Osteoblast (primary cell): Measurements from ENCODE around the gene SLC25A34. TPM values are rescaled to one million over a fixed set of nuclear protein-coding genes. Genes with fewer than 3 reads are reported as not detected.

Experiments
- DNase-seq: peaks from one replicate; pipeline ENCODE4 v3.0.0; 2011; ENCODE audit warnings: low spot score, mixed read lengths; ENCODE audit not compliant: insufficient read length; ENCODE audit errors: missing footprints
- H2AFZ ChIP-seq: 2 replicates; pipeline ENCODE4 v1.6.0; 2011; ENCODE audit warnings: mild to moderate bottlenecking, low read length
- H3K27ac ChIP-seq: 2 replicates; pipeline ENCODE4 v1.5.1; 2011; ENCODE audit warnings: mild to moderate bottlenecking, low read depth, low read length, moderate library complexity
- H3K27me3 ChIP-seq: 2 replicates; pipeline ENCODE4 v1.6.0; 2012; ENCODE audit warnings: mild to moderate bottlenecking, control low read depth, inconsistent platforms, low read length, moderate library complexity; ENCODE audit not compliant: insufficient read depth
- H3K36me3 ChIP-seq: 2 replicates; pipeline ENCODE4 v1.5.1; 2011; ENCODE audit warnings: mild to moderate bottlenecking, low read length, control low read depth, moderate library complexity; ENCODE audit not compliant: insufficient read depth
- H3K4me1 ChIP-seq: 2 replicates; pipeline ENCODE4 v1.5.1; 2011; ENCODE audit warnings: mild to moderate bottlenecking, low read length, control low read depth, moderate library complexity; ENCODE audit not compliant: insufficient read depth
- H3K4me2 ChIP-seq: 2 replicates; pipeline ENCODE4 v1.6.0; 2011; ENCODE audit warnings: mild to moderate bottlenecking, low read length; ENCODE audit not compliant: insufficient read depth
- H3K4me3 ChIP-seq: fragments of 200-600 bp; sonication (generic); 3 replicates; pipeline ENCODE4 v1.5.1; 2012; ENCODE audit warnings: mild to moderate bottlenecking, low read length, inconsistent platforms; ENCODE audit not compliant: insufficient read depth
- H3K79me2 ChIP-seq: 2 replicates; pipeline ENCODE4 v1.6.0; 2012; ENCODE audit warnings: mild to moderate bottlenecking, low read length, control low read depth, inconsistent platforms; ENCODE audit not compliant: insufficient read depth
- H3K9me3 ChIP-seq: 2 replicates; pipeline ENCODE4 v1.5.1; 2011; ENCODE audit warnings: low read depth, low read length, control low read depth
- H4K20me1 ChIP-seq: 2 replicates; pipeline ENCODE4 v1.6.0; 2012; ENCODE audit warnings: mild to moderate bottlenecking, low read length, control low read depth; ENCODE audit not compliant: insufficient read depth
- CTCF ChIP-seq: IDR thresholded peaks from 2 replicates; pipeline ENCODE4 v1.5.1; 2011; ENCODE audit warnings: mild to moderate bottlenecking, low read depth, low read length, moderate library complexity; ENCODE audit errors: extremely low read depth
- total RNA-seq: library from RNA; depleted of rRNA; stranded (reverse); fragments of >200 nt; gene quantifications from 2 replicates; pipeline ENCODE4 v1.2.3, GENCODE V29; 2012

The SLC25A34 gene
- total RNA-seq, 1 donor: 1.4 TPM

- H3K9me3 ChIP-seq: no peaks in the 10 kb centered on the region
- H3K36me3 ChIP-seq: peaks cover 8% of the 10 kb centered on the region
- TF ChIP-seq CTCF: no peak
- no peak overlapping the region for H3K4me3 ChIP-seq
- H3K4me1 ChIP-seq: peaks cover 11% of the 10 kb centered on the region
- H2AFZ ChIP-seq: no peak overlapping the region
- peaks cover 87% of the 10 kb centered on the region for H3K79me2 ChIP-seq
- no peak overlapping the region for H3K27ac ChIP-seq
- H4K20me1 ChIP-seq: peaks cover 11% of the 10 kb centered on the region
- H3K27me3 ChIP-seq: no peaks in the 10 kb centered on the region
- H3K4me2 ChIP-seq: no peak overlapping the region
- no peak for DNase-seq
These were observed 27.4 kb upstream of the SLC25A34 start for GRCh38 chr1:15708486-15709137.

GRCh38 chr1:15709226-15709625 lies 26.8 kb upstream of the SLC25A34 start:
- no peak overlapping the region for H2AFZ ChIP-seq
- no peak overlapping the region for H3K27ac ChIP-seq
- H4K20me1 ChIP-seq: peaks cover 11% of the 10 kb centered on the region
- peaks cover 8% of the 10 kb centered on the region for H3K36me3 ChIP-seq
- TF ChIP-seq CTCF: no peak
- no peaks in the 10 kb centered on the region for H3K27me3 ChIP-seq
- H3K4me3 ChIP-seq: no peak overlapping the region
- no peak overlapping the region for H3K4me2 ChIP-seq
- peaks cover 7% of the 10 kb centered on the region for H3K4me1 ChIP-seq
- no peaks in the 10 kb centered on the region for H3K9me3 ChIP-seq
- H3K79me2 ChIP-seq: peaks cover 89% of the 10 kb centered on the region
- DNase-seq: peak; percentile 47

GRCh38 chr1:15712168-15712567 lies 23.9 kb upstream of the SLC25A34 start:
- Histone ChIP-seq H3K9me3 (no peaks in the 10 kb centered on the region), H3K27ac (no peak overlapping the region), H4K20me1 (peaks cover 28% of the 10 kb centered on the region), H3K36me3 (peaks cover 13% of the 10 kb centered on the region), H3K4me2 (no peak overlapping the region), H2AFZ (no peak overlapping the region), H3K4me3 (no peak overlapping the region), H3K79me2 (peaks cover 85% of the 10 kb centered on the region), H3K27me3 (no peaks in the 10 kb centered on the region), H3K4me1 (peaks cover 4% of the 10 kb centered on the region)
- no peak for DNase-seq
- TF ChIP-seq CTCF: no peak

GRCh38 chr1:15714406-15715136 lies 21.5 kb upstream of the SLC25A34 start:
- H4K20me1 ChIP-seq: peaks cover 22% of the 10 kb centered on the region
- H3K9me3 ChIP-seq: no peaks in the 10 kb centered on the region
- peaks cover 4% of the 10 kb centered on the region for H3K4me1 ChIP-seq
- DNase-seq: peak; percentile 88
- peaks cover 66% of the 10 kb centered on the region for H3K79me2 ChIP-seq
- no peak overlapping the region for H3K4me2 ChIP-seq
- no peak overlapping the region for H3K4me3 ChIP-seq
- peaks cover 30% of the 10 kb centered on the region for H3K36me3 ChIP-seq
- no peak overlapping the region for H2AFZ ChIP-seq
- no peaks in the 10 kb centered on the region for H3K27me3 ChIP-seq
- no peak for TF ChIP-seq CTCF
- H3K27ac ChIP-seq: no peak overlapping the region
